Prostate gland (tissue), 2 donors: ENCODE measurements around the gene ESPN. TPM values are rescaled to one million over a fixed set of nuclear protein-coding genes. Genes with fewer than 3 reads are reported as not detected.

Experiments used
- DNase-seq: peaks from one replicate; pipeline ENCODE4 v3.0.0-alpha.2; 2019; ENCODE audit warnings: low spot score
- H3K27ac ChIP-seq, 2 donors: fragments of 200-600 bp; sonication (generic); 2 replicates each; pipeline ENCODE4 v1.5.1; 2017 to 2019
- H3K27me3 ChIP-seq: fragments of 200-600 bp; sonication (generic); replicated peaks from 2 replicates; pipeline ENCODE4 v1.5.1; 2019; ENCODE audit not compliant: insufficient read depth
- H3K36me3 ChIP-seq, 2 donors: fragments of 200-600 bp; sonication (generic); 1 replicate in 1 of 2; 2 replicates in 1 of 2; pipeline versions ENCODE4 v1.5.1 to v1.8.1; 2017 to 2019
- H3K4me1 ChIP-seq: fragments of 200-600 bp; sonication (generic); replicated peaks from 2 replicates; pipeline ENCODE4 v1.5.1; 2019
- H3K4me3 ChIP-seq, 2 donors: fragments of 200-600 bp; sonication (generic); 2 replicates each; pipeline ENCODE4 v1.5.1; 2017 to 2019
- H3K9me3 ChIP-seq: fragments of 200-600 bp; sonication (generic); 2 replicates; pipeline ENCODE4 v1.5.1; 2017
- CTCF ChIP-seq, 4 experiments: fragments of 200-600 bp in 2 of 4; fragments of 450-650 bp in 2 of 4; sonication (generic) in 2 of 4; IDR thresholded peaks; 1 replicate in 3 of 4; 2 replicates in 1 of 4; pipeline ENCODE4 v1.5.1; 2016 to 2019; ENCODE audit warnings: antibody characterized with exemption in 4 of 4, mild to moderate bottlenecking in 2 of 4, moderate library complexity in 2 of 4
- POLR2A ChIP-seq: fragments of 450-650 bp; IDR thresholded peaks from one replicate; pipeline ENCODE4 v1.6.1; 2016; ENCODE audit warnings: antibody characterized with exemption, mild to moderate bottlenecking
- POLR2AphosphoS5 ChIP-seq: sonication (generic); formaldehyde crosslinking; IDR thresholded peaks from one replicate; pipeline ENCODE4 v1.6.1; 2017; ENCODE audit warnings: antibody characterized with exemption
- WGBS: methylation state at CpG from one replicate; pipeline ENCODE4 v1.1.5; 2018; 5-methylcytosine and 5-hydroxymethylcytosine counted together
- intact Hi-C: fragments of 100-400 bp; cut with DNase I; formaldehyde crosslinking; loops from one replicate; pipeline ENCODE4 v1.14.2; 2022
- total RNA-seq, 2 donors: library from RNA; depleted of rRNA; stranded (reverse); fragments of >200 nt; gene quantifications; one replicate each; pipeline ENCODE4 v1.1.0, GENCODE V29; 2016

ESPN gene
- total RNA-seq, 2 donors from 2014 or later, result 19.7 to 257 TPM

GRCh38 chr1:6461051-6461530 lies 36.5 kb downstream of the ESPN start:
- H3K9me3 ChIP-seq, result no peaks in the 10 kb centered on the region
- H3K4me3 ChIP-seq, result no peak overlapping the region
- 89% methylated on average over 40 of the region's 40 CpGs for WGBS
- H3K4me1 ChIP-seq, result no peaks in the 10 kb centered on the region
- no peak for DNase-seq
- H3K36me3 ChIP-seq, result no peaks in the 10 kb centered on the region
- intact Hi-C loops, result no loop called here
- H3K27me3 ChIP-seq, result no peaks in the 10 kb centered on the region
- H3K27ac ChIP-seq, result no peak overlapping the region
- TF ChIP-seq POLR2A (no peak), CTCF (IDR thresholded peaks at IDR 0.05) (no peak), POLR2AphosphoS5 (no peak)

- Histone ChIP-seq H3K36me3 (no peaks in the 10 kb centered on the region), H3K4me3 (no peak overlapping the region), H3K4me1 (no peaks in the 10 kb centered on the region), H3K27me3 (no peaks in the 10 kb centered on the region), H3K27ac (no peak overlapping the region), H3K9me3 (no peaks in the 10 kb centered on the region)
- no peak for TF ChIP-seq CTCF (IDR thresholded peaks at IDR 0.05)
- TF ChIP-seq POLR2AphosphoS5, result no peak
- TF ChIP-seq POLR2A, result no peak
- 93% methylated on average over 48 of the region's 48 CpGs for WGBS
- no peak for DNase-seq
- intact Hi-C loops, result no loop called here
Measured at GRCh38 chr1:6461538-6462411, 37.2 kb downstream of the ESPN start.

- H3K4me1 ChIP-seq, result no peaks in the 10 kb centered on the region
- no peaks in the 10 kb centered on the region for H3K9me3 ChIP-seq
- TF ChIP-seq POLR2A (no peak), POLR2AphosphoS5 (no peak), CTCF (IDR thresholded peaks at IDR 0.05) (no peak)
- no peaks in the 10 kb centered on the region for H3K36me3 ChIP-seq
- WGBS, result 90% methylated on average over 13 of the region's 13 CpGs
- DNase-seq, result no peak
- no peaks in the 10 kb centered on the region for H3K27me3 ChIP-seq
- intact Hi-C loops, result no loop called here
- H3K4me3 ChIP-seq, result no peak overlapping the region
- H3K27ac ChIP-seq, result no peak overlapping the region
Measured at GRCh38 chr1:6462412-6463119, 38.0 kb downstream of the ESPN start.

- no peak overlapping the region for H3K4me3 ChIP-seq
- H3K4me1 ChIP-seq, result no peaks in the 10 kb centered on the region
- 86% methylated on average over 1 of the region's 1 CpG for WGBS
- intact Hi-C loops, result no loop called here
- no peak for DNase-seq
- H3K27me3 ChIP-seq, result no peaks in the 10 kb centered on the region
- no peak overlapping the region for H3K27ac ChIP-seq
- no peak for TF ChIP-seq CTCF (IDR thresholded peaks at IDR 0.05)
- H3K9me3 ChIP-seq, result no peaks in the 10 kb centered on the region
- no peaks in the 10 kb centered on the region for H3K36me3 ChIP-seq
Measured at GRCh38 chr1:6463120-6463412, 38.5 kb downstream of the ESPN start.

- 81% methylated on average over 7 of the region's 7 CpGs for WGBS
- no peak for DNase-seq
- intact Hi-C loops, result no loop called here
- H3K4me3 ChIP-seq, result no peak overlapping the region
- H3K36me3 ChIP-seq, result no peaks in the 10 kb centered on the region
- H3K27ac ChIP-seq, result no peak overlapping the region
- no peaks in the 10 kb centered on the region for H3K27me3 ChIP-seq
- H3K4me1 ChIP-seq, result no peaks in the 10 kb centered on the region
- TF ChIP-seq CTCF (IDR thresholded peaks at IDR 0.05), result no peak
- no peak for TF ChIP-seq POLR2AphosphoS5
- no peak for TF ChIP-seq POLR2A
- no peaks in the 10 kb centered on the region for H3K9me3 ChIP-seq
Measured at GRCh38 chr1:6464514-6464836, 39.9 kb downstream of the ESPN start.
